ENCODE results near the gene KCTD5. TPM values are rescaled to one million over a fixed set of nuclear protein-coding genes. Genes with fewer than 3 reads are reported as not detected.

The KCTD5 gene
- total and polyA plus RNA-seq, 2 experiments from 2014 or later: 32.6 to 32.9 TPM

DNA sequence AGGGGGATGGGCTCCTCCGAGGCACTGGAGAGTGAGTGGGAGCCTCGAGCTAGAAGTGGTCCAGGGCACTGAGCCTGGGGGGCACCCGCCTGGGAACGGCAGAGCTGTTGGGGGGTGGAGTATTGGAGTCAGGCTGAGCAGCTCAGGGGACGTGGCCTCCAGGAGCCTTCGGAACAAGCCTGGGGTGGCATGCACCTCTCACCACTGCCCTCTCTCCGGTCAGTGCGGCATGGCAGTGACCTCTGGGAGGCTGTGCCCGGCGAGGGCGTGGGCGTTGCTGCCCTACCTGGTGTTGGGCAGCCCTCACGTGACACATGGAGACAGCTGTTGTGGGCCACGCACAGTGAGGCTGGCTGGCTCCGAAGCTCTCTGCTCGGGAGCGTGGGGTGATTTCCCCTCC is 23.8 kb downstream of the KCTD5 start:
- H3K4me1 ChIP-seq (ENCODE audit: low read depth): no peaks in the 10 kb centered on the region
- H3K27me3 ChIP-seq: no peaks in the 10 kb centered on the region
- H3K27ac ChIP-seq: no peak overlapping the region
- H3K9me3 ChIP-seq (ENCODE audit: low read depth): no peaks in the 10 kb centered on the region
- TF ChIP-seq, protein P1, sequence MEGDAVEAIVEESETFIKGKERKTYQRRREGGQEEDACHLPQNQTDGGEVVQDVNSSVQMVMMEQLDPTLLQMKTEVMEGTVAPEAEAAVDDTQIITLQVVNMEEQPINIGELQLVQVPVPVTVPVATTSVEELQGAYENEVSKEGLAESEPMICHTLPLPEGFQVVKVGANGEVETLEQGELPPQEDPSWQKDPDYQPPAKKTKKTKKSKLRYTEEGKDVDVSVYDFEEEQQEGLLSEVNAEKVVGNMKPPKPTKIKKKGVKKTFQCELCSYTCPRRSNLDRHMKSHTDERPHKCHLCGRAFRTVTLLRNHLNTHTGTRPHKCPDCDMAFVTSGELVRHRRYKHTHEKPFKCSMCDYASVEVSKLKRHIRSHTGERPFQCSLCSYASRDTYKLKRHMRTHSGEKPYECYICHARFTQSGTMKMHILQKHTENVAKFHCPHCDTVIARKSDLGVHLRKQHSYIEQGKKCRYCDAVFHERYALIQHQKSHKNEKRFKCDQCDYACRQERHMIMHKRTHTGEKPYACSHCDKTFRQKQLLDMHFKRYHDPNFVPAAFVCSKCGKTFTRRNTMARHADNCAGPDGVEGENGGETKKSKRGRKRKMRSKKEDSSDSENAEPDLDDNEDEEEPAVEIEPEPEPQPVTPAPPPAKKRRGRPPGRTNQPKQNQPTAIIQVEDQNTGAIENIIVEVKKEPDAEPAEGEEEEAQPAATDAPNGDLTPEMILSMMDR (IDR thresholded peaks at IDR 0.05; ENCODE audit: low read depth, low read length): no peak
- no peak overlapping the region for H3K4me3 ChIP-seq
- DNase-seq (ENCODE audit: low read depth in 1 of 2, low spot score in 1 of 2): no peak
- peaks cover 13% of the 10 kb centered on the region for H3K36me3 ChIP-seq

DNA sequence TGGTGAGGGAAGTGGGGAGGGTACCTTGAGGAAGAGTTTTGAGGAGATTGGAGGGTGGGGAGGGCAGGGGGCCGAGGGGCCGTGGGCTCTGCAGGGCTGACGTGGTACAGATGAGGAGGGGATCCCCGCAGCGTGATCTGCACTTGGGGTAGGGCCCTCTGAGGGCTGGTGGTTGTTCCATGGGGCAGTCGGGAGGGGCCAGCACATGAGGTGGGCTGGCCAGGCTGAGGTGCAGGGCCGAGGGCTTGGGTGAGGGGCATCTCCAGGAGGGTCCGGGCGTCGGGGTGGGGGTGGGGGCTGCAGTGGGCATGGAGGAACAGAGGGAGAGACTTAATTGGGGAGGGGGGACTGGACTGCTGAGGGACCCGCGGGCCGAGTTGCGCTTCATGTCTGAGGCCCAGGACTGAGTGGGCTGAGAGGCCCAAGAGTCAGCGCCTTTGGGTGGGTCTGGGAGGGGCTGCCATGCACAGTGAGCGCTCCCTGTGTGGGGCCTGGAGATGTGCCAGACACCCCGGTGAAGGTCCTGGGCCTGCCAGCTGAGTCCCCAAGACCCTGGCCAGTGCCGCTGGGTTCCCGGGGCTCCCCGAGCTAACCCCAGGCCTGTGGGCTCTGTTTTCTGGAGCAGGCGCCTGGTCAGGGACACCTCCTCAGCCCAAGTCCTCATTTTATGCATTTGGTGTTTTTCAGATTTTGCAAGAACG is 24.4 kb downstream of the KCTD5 start:
- H3K36me3 ChIP-seq: peaks cover 13% of the 10 kb centered on the region
- DNase-seq (ENCODE audit: low read depth in 1 of 2, low spot score in 1 of 2): no peak
- H3K9me3 ChIP-seq (ENCODE audit: low read depth): no peaks in the 10 kb centered on the region
- no peak overlapping the region for H3K27ac ChIP-seq
- no peak overlapping the region for H3K4me3 ChIP-seq
- no peaks in the 10 kb centered on the region for H3K4me1 ChIP-seq (ENCODE audit: low read depth)
- TF ChIP-seq, protein P1 (IDR thresholded peaks at IDR 0.05; ENCODE audit: low read depth, low read length): no peak
- no peaks in the 10 kb centered on the region for H3K27me3 ChIP-seq

DNA sequence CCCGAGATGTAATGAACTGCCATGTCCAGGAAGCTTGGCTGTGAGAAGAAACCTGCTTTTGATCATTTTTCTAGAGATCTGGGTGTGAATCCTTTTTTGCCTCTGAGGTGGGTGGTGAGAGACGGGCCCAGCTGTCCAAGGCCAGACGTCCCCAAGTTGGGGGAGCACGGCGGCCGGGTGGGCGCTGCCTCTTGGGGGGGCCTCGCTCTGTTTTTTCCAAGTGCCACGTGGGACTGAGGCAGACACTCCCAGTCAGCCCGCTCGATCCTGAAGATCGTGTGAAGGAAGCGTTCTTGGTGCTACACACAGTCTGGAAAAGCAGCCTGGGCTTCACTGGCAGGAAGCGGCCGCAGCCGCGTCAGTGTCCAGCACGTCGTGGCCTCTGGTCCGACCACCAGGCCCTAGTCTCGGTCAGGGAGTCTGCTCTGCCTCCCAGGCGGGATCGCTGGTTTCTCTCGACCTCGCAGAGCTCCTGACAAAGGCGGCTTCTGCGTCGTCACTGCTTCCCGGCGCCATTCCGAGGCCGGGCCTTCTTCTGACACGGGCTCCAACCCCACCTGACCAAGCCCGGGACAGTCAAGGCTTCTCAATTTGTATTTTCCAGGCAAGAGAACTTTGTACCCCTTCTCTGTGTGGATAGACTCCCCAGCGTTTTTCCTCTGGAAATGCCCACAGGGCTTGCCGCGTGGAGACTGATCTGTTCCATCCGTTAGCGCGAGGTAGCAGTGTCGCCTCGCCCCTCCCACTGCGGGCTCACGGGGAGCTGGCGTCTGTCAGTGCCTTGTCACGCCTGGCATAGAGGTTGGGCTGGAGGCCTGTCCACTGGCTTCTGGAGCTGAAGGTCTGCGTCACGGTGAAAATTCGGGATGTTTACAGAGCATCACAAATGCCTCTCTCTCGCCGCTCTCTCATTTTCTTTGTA is 25.3 kb downstream of the KCTD5 start:
- Histone ChIP-seq H3K4me1 (ENCODE audit: low read depth) (no peaks in the 10 kb centered on the region), H3K27ac (no peak overlapping the region), H3K9me3 (ENCODE audit: low read depth) (no peaks in the 10 kb centered on the region), H3K36me3 (peaks cover 13% of the 10 kb centered on the region), H3K4me3 (no peak overlapping the region), H3K27me3 (no peaks in the 10 kb centered on the region)
- DNase-seq (ENCODE audit: low read depth in 1 of 2, low spot score in 1 of 2): no peak
- TF ChIP-seq, protein P1 (IDR thresholded peaks at IDR 0.05; ENCODE audit: low read depth, low read length): no peak

DNA sequence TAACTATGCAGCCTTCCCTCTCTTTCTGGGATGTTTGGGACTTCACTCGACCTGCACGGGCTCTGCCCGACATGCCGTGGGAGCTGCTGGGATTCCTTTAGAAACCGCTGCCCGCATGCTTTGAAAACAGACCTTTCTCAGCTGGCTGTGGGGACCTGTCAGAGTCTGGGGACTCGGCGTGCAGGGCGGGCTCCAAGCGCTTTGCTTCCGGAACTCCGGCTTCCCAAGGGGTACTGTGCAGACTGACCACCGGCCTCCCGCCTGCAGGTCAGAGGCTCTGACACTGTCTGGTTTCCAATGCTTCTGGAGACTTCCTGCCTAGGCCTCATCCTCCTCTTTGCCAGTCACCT is 25.9 kb downstream of the KCTD5 start:
- Histone ChIP-seq H3K4me3 (no peak overlapping the region), H3K9me3 (ENCODE audit: low read depth) (no peaks in the 10 kb centered on the region), H3K4me1 (ENCODE audit: low read depth) (no peaks in the 10 kb centered on the region), H3K27me3 (no peaks in the 10 kb centered on the region), H3K36me3 (peaks cover 13% of the 10 kb centered on the region), H3K27ac (no peak overlapping the region)
- TF ChIP-seq, protein P1 (IDR thresholded peaks at IDR 0.05; ENCODE audit: low read depth, low read length): no peak
- no peak for DNase-seq (ENCODE audit: low read depth in 1 of 2, low spot score in 1 of 2)

DNA sequence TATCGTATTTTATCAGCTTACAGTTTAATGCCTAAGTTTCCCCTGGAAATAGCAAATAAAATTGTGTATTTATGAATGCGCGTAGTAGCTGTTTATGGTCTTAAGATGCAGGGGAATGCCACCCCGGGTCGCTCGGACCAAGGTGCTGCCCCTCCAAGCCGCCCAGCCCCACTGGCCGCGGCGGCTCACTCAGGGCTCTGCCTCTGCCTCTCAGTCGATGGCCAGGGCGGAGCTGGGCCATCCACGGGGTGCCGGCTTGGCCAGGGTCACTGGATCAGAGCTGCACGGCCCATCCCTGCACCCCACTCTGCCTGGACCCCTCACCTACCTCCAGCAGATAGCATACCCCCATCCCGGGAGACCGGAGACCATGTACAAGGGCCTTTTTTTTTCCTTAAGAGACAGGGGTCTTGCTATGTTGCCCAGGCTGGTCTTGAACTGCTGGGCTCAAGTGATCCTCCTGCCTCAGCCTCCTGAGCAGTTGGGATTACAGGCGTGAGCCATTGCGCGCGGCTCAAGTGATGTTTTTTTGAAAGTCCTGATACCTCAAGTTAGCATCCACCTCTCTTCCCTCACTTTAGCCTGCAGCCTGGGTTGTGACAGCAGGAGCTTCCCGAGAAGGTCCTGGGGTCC is 26.7 kb downstream of the KCTD5 start:
- DNase-seq (ENCODE audit: low read depth in 1 of 2, low spot score in 1 of 2): no peak
- H3K4me3 ChIP-seq: no peak overlapping the region
- no peaks in the 10 kb centered on the region for H3K27me3 ChIP-seq
- TF ChIP-seq, protein P1 (IDR thresholded peaks at IDR 0.05; ENCODE audit: low read depth, low read length): no peak
- H3K27ac ChIP-seq: no peak overlapping the region
- H3K36me3 ChIP-seq: peaks cover 13% of the 10 kb centered on the region
- no peaks in the 10 kb centered on the region for H3K9me3 ChIP-seq (ENCODE audit: low read depth)
- no peaks in the 10 kb centered on the region for H3K4me1 ChIP-seq (ENCODE audit: low read depth)
